Measurements from ENCODE around the gene TCHP.
"Not testable (repeated sequence)": the region's sequence is repeated elsewhere in the genome, so short reads cannot be mapped to it uniquely, and the experiment has no call there.

TCHP gene

DNA sequence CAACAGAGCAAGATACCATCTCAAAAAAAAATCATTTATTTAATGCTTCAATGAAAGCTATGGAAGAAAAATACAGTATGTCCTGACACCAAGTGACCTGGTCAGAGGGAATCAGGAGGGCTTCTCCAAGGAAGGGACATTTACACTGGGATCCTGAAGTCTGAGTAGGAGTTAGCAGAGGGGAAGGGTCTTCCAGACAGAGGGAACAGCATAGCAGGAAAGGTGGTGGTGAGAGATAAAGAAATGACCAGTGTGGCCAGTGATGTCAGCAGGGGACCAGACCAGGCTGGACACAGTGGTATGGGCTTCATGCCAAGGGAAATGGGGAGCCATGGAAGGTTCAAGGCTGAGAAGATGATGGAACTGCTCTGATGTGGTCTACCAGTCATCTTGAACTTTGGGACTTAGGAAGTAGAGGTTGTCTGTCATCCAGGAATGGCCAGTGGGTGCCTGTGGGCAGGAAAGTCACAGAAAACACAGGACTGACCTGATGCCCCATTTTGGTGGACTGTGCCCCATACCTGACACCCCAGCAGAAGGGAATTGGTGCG lies 7.8 kb upstream of the TCHP start:
- Histone ChIP-seq H3K4me3 (ENCODE audit: low read depth, low read length) (no peak overlapping the region), H3K9me3 (ENCODE audit: severe bottlenecking) (no peaks in the 10 kb centered on the region), H3K36me3 (no peaks in the 10 kb centered on the region), H3K27me3 (ENCODE audit: insufficient read depth, low read depth, severe bottlenecking) (no peaks in the 10 kb centered on the region), H3K27ac (no peak overlapping the region)
- TF ChIP-seq, protein P1, sequence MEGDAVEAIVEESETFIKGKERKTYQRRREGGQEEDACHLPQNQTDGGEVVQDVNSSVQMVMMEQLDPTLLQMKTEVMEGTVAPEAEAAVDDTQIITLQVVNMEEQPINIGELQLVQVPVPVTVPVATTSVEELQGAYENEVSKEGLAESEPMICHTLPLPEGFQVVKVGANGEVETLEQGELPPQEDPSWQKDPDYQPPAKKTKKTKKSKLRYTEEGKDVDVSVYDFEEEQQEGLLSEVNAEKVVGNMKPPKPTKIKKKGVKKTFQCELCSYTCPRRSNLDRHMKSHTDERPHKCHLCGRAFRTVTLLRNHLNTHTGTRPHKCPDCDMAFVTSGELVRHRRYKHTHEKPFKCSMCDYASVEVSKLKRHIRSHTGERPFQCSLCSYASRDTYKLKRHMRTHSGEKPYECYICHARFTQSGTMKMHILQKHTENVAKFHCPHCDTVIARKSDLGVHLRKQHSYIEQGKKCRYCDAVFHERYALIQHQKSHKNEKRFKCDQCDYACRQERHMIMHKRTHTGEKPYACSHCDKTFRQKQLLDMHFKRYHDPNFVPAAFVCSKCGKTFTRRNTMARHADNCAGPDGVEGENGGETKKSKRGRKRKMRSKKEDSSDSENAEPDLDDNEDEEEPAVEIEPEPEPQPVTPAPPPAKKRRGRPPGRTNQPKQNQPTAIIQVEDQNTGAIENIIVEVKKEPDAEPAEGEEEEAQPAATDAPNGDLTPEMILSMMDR (IDR thresholded peaks at IDR 0.05; ENCODE audit: low read depth, low read length): no peak
- no peak for DNase-seq

DNA sequence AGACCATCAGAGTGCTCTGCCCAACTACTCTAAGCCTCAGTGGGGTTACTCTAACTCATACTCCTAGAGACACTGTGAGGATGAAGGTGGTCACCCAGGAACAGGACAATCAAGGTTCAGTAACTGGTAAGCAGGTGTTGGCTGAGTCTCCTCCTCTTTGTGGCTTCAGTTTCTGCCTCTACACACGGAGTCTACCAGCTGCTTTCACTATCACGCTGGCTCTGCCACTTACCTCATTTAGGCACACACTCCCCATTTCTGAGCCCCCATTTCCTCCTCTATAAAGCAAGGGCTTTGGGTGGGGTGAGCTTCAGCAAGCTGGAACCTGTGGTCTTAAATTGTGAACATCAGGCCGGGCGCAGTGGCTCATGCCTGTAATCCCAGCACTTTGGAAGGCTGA lies 7.3 kb upstream of the TCHP start:
- Histone ChIP-seq H3K36me3 (no peaks in the 10 kb centered on the region), H3K9me3 (ENCODE audit: severe bottlenecking) (no peaks in the 10 kb centered on the region), H3K27me3 (ENCODE audit: insufficient read depth, low read depth, severe bottlenecking) (no peaks in the 10 kb centered on the region), H3K4me3 (ENCODE audit: low read depth, low read length) (no peak overlapping the region), H3K27ac (no peak overlapping the region)
- DNase-seq: no peak
- TF ChIP-seq, protein P1 (IDR thresholded peaks at IDR 0.05; ENCODE audit: low read depth, low read length): no peak

DNA sequence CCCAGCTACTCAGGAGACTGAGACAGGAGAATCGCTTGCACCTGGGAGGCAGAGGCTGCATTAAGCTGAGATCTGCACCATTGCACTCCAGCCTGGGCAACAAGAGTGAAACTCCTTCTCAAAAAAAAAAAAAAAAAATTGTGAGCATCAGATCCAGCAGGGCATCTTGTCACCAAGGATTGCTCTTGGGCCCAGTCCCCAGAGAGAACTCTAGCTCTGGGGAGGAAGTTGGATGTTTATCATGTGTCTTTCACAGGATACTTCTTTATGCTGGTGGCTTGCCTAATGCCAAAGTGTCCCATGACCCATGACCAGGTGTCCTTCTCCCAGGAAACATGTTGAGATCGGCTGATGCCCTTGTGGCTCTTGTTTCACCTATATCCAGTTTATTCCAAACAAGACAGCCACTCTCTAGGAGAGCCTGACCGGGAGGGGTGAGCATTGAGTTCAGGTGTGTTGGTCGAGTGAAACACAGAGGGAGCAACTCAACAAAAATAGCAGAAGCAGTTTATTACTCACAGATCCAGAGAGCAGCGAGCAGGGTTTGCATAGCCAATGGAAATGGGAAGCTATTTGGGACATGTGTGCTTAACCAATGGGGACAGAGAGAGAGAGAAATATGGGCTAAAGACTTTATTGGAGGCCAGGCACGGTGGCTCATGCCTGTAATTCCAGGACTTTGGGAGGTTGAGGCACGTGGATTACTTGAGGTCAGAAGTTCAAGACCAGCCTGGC lies 6.6 kb upstream of the TCHP start:
- TF ChIP-seq, protein P1 (IDR thresholded peaks at IDR 0.05; ENCODE audit: low read depth, low read length): no peak
- Histone ChIP-seq H3K4me3 (ENCODE audit: low read depth, low read length) (no peak overlapping the region), H3K9me3 (ENCODE audit: severe bottlenecking) (no peaks in the 10 kb centered on the region), H3K27ac (no peak overlapping the region), H3K27me3 (ENCODE audit: insufficient read depth, low read depth, severe bottlenecking) (no peaks in the 10 kb centered on the region), H3K36me3 (no peaks in the 10 kb centered on the region)
- no peak for DNase-seq

DNA sequence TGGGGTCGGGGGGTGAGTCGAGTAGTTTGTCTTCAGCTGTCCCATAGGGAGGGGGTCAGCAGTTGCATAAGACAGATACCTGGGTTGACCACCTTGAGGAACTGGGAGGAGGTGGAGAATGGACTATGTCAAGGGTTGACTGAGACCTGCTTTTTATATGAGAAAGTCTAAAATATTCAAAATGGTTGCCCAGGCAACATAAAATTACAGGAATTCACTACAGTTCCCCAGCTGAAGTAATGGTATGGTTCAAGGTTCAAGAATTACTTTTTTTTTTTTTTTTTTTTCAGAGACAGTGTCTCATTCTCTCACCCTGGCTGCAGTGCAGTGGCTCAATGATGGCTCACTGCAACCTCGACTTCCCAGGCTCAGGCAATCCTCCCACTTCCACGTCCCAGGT lies 5.1 kb upstream of the TCHP start:
- DNase-seq: no peak
- TF ChIP-seq, protein P1 (IDR thresholded peaks at IDR 0.05; ENCODE audit: low read depth, low read length): no peak
- Histone ChIP-seq H3K27ac (no peak overlapping the region), H3K4me3 (ENCODE audit: low read depth, low read length) (no peak overlapping the region), H3K27me3 (ENCODE audit: insufficient read depth, low read depth, severe bottlenecking) (no peaks in the 10 kb centered on the region), H3K36me3 (no peaks in the 10 kb centered on the region), H3K9me3 (ENCODE audit: severe bottlenecking) (no peaks in the 10 kb centered on the region)

DNA sequence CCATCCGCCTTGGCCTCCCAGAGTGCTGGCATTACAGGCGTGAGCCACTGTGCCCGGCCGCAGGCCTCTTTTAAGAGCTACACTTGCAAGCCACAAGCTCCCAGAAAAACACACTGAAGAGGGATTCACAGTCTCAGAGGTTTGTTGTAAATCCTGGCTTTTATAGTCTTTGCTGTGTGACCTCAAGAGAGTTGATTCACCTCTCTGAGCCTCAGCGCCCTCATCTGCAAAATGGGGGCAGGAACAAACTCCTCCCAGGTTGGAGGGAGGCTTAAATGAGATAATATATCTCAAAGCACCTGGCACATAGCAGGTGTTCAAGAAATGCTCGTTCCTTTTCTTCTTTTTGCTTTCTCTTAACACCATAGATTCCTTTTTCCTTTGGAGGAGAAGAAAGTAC lies 3.9 kb upstream of the TCHP start:
- H3K9me3 ChIP-seq (ENCODE audit: severe bottlenecking): no peaks in the 10 kb centered on the region
- no peak overlapping the region for H3K4me3 ChIP-seq (ENCODE audit: low read depth, low read length)
- TF ChIP-seq, protein P1 (IDR thresholded peaks at IDR 0.05; ENCODE audit: low read depth, low read length): no peak
- H3K27me3 ChIP-seq (ENCODE audit: insufficient read depth, low read depth, severe bottlenecking): no peaks in the 10 kb centered on the region
- H3K36me3 ChIP-seq: no peaks in the 10 kb centered on the region
- no peak overlapping the region for H3K27ac ChIP-seq
- DNase-seq: no peak

DNA sequence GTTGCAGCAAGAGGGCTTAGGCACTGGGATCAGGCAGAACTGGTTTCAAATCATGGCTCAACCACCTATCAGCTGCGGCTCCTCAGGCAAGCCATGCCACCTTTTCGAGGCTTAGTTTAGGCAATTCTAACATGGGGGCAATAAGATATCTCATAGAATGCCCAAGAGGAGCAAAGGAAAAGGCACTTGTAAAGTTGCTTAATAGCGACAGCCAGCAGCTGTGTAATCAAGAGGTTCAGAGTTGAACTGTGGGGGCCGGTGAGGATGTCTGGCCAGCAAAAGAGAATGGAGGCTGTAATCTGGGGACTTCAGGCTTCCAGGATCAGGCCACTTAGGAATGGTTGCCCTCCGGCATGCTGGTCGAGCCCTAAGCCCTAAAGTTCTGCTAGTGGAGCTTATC lies 3.0 kb upstream of the TCHP start:
- no peaks in the 10 kb centered on the region; the same call in 1 of the 2 replicates for H3K36me3 ChIP-seq
- TF ChIP-seq, protein P1 (IDR thresholded peaks at IDR 0.05; ENCODE audit: low read depth, low read length): no peak
- no peak for DNase-seq
- no peak overlapping the region for H3K4me3 ChIP-seq (ENCODE audit: low read depth, low read length)
- no peaks in the 10 kb centered on the region for H3K9me3 ChIP-seq (ENCODE audit: severe bottlenecking)
- H3K27ac ChIP-seq: no peak overlapping the region
- H3K27me3 ChIP-seq (ENCODE audit: insufficient read depth, low read depth, severe bottlenecking): no peaks in the 10 kb centered on the region

DNA sequence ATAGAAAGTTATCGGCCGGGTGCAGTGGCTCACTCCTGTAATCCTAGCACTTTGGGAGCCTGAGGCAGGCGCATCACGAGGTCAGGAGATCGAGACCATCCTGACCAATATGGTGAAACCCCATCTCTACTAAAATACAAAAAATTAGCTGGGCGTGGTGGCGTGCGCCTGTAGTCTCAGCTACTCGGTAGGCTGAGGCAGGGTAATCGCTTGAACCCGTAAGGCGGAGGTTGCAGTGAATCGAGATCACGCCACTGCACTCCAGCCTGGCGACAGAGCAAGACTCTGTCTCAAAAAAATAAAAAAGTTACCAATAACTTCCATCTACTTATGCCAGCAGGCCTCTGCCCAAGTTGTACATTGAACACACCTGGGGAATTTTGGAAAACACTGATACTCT lies 729 bp upstream of the TCHP start:
- DNase-seq; H3K27me3 ChIP-seq (ENCODE audit: insufficient read depth, low read depth, severe bottlenecking); H3K9me3 ChIP-seq (ENCODE audit: severe bottlenecking); H3K4me3 ChIP-seq (ENCODE audit: low read depth, low read length): not testable (repeated sequence)
- Histone ChIP-seq H3K36me3 (peaks cover 15% of the 10 kb centered on the region), H3K27ac (peak overlapping the region; percentile 90)

Data from WERI-Rb-1 (cell line).